ENCODE data around the gene GRAMD4.

GRAMD4 gene

DNA sequence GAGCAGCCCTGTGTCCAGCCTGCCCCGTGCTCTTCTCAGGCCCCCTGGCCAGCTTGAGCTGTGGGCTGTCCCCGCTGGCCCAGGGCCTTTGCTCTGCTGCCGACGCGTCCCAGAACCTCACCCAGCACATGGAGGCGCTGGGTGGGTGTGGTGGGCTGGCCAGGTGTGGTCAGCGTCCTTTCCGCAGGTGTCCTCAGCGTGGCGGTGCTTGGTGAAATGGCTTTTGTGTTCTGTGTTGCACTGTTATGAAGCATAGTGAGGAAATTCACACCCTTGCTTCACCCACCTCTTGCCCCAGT lies 37.4 kb downstream of the GRAMD4 start:
- no peak for DNase-seq (ENCODE audit: low read depth)

DNA sequence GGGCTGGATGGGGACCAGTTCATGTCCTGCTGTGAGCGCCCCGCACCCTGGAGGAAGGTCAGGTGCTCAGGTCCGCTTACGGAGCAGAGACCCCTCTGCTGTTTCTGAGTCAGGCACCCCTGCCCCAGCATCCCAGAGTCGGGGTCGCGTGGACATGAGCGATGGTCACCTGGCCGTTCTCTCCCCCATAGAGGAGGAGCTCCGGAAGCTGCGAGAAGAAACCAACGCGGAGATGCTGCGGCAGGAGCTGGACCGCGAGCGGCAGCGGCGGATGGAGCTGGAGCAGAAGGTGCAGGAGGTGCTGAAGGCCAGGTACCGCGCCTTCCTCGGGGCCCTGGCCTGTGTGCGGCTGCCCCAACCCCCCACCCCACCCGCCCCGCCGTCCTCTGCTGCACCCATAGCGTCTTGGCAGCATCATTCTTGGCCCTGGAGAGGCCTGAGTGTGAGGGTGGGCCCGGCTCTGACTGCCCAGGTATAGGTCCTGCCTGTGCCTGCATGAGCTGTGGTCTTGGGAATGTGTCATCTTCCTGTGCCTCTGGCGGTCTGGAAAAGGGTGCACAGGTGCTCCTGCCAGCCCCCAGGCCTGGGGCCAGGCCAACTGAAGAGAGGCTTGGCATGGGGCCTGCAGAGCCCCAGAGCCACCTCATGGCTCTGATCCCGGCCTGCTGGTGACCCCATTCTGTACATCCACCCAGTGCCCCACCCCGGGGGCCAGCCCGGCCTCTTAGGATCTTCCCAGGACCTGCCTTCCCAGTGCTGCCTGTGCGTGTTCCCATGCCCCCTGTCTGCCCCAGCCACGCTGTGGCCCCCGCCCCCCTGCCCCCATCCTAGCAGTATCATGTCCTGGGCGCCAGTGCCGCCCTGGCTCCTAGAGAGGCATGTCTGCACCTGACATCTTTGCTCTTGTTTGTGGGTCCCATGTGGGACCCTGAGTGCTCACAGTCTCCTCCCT lies 38.1 kb downstream of the GRAMD4 start:
- DNase-seq (ENCODE audit: low read depth) = no peak

DNA sequence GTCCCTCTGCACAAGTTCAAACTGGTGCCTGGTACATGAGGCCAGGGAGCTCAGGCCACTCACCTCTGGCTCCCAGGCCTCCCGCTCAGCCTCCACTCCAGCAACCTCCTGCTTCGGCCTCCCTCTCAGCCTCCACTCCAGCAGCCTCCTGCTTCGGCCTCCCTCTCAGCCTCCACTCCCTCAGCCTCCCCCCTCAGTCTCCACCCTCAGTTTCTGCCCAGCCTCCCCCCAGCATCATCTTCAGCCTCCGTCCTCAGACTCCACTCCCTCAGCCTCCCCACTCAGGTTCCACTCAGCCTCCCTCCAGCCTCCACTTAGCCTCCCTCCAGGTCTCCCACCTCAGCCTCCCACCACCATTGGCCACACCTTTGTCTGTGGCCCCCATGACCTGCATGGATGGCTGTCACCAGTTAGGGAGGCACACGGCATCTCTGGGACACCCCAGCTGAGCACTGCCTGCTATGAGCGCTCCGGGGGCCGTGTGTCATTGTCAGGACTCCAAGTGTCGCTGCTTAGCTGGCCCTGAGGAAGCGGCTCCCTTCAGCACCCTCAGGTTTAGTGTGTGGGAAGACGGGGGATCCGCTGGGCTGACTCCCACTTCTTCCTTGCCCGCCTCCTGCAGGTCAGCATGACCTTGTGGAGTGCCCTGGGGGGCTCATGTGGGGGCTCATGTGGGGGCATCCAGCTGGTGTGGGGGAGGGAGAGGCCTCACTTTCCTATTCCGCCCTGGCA lies 39.0 kb downstream of the GRAMD4 start:
- no peak for DNase-seq (ENCODE audit: low read depth)

DNA sequence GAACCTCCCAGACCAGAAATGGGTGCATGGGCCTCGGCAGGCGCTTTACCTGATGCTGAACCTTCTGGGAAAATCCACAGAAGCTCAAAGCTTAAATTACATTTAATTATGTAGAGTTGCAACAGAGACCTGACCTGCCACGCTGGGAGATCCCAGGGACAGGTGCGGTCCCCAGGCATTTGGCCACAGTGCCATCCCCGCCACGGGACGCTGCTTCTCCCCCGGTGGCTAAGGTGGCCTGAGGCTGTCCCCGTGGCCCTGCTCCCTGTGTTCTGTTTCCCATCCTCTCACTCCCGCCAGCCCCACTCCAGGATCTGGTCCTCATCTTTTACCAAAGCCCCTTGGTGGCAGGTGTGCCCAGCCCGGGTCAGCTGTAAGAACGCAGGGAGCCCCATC lies 39.6 kb downstream of the GRAMD4 start:
- no peak for DNase-seq (ENCODE audit: low read depth)

DNA sequence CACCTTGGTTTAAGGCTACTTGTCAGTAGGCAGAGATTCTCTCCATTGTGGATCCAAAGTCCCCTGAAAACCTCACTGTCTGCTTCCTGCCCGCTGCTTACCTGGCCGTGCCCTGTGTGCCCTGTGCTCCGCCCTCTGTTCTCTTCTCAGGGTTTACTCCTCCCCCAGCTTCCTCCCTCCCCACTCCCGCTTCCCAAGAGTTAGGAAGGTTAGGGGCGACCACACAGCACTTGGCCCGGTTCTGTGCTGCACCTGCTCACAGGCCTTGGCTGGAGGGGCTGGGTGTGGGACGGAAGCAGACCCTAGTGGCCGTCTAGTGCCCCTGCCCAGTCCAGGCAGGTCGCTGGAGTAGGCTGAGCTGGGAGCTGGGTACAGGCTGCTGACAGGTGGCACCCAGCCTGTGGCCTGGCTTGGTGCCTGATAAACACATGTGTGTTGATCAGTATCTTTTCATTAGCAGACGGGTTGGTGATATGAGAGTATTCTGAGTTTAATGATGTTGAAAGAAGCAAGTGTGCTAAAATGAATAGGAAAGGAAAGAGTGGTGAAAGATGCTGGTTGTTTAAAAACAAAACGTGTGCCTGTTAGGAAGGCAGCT lies 40.5 kb downstream of the GRAMD4 start:
- DNase-seq (ENCODE audit: low read depth) = no peak

DNA sequence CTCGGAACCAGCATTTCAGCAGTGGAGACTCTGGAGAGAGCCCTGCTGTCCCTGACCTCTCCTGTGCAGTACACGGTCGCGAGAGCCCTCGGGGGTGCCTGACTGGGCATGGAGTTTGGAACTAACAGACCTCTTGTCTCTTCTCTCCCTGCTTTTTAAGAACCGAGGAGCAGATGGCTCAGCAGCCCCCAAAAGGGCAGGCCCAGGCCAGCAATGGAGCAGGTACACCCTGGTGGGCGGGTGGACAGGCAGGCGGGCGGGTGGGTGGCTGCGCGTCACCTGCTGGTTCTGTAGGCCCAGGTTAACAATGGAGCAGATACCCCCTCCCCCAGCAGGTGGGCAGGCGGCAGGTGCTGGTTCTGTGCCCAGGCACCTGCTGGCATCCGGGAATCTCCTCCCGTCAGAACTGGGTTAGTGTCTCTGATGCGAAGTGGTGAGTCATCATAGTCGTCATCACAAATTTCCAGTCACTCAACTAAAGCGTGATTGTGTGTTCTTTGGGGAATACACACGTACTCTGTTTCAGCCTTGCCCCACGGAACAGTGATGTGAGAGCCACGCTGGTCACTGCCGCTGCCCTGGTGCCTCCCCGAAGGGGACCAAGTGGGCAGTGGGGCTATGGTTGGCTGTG lies 41.1 kb downstream of the GRAMD4 start:
- DNase-seq (ENCODE audit: low read depth) = no peak

DNA sequence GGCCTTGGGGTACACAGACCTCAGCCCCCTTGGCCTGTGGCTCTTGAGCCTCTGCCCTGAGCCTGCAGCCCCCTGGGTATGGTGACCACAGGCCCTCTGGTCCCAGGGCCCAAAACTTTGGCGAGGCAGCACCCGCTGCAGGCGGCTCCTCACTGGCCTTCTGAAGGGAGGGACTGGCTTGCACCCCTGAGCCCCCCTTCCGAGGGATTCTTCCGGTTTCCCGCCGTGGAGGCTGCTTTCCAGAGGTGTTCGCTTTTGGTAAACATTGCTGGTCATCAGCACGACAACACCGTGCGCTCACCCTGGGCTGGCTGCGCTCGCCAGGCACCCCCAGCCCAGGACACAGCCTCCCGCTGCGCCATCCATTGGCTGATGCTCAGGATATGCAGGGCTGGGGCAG lies 42.0 kb downstream of the GRAMD4 start:
- DNase-seq (ENCODE audit: low read depth) = no peak

DNA sequence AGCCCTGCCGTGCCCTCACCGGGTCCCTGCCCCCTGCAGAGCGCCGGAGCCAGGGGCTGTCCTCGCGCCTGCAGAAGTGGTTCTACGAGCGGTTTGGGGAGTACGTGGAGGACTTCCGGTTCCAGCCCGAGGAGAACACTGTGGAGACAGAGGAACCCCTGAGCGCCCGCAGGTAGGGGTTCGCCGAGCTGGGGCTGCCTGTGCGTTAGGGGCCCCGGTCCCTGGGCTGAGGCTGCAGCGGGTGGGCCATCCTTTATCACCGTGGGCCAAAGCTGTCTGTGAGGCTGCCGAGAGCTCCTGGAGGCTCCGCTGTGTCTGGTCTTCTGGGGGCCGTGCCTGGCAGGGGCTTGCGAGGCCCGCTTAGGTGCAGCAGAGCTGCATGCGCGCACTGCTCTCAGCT lies 42.8 kb downstream of the GRAMD4 start:
- no peak for DNase-seq (ENCODE audit: low read depth)

DNA sequence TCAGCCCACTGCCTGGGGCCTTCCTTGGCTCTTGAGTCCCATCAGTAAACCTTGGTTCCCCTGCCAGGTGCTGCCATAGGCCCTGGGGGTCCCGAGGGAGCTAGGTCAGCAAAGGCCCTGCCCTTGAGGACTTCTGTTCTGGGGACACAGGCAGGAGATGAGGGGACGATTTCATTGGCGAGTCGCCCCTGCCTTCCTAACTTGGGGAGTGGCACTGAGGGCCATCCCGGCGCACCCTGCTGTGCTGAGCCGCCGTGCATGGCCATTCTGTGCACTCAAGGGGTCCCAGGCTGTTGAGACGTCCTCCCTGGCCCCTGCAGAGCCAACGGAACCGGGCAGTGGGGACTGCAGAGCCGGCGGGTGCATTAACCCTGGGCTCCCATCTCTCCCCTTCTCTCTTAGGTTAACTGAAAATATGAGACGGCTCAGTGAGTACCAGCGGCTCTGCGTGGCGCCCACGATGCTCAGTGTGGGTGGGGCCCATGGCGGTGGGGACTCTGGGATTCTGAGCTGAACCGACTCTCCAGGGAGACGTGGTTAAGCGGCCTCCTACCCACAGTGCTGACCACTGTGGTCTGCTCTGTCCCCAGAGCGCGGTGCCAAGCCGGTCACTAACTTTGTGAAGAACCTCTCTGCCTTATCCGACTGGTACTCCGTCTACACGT lies 43.4 kb downstream of the GRAMD4 start:
- no peak for DNase-seq (ENCODE audit: low read depth)

DNA sequence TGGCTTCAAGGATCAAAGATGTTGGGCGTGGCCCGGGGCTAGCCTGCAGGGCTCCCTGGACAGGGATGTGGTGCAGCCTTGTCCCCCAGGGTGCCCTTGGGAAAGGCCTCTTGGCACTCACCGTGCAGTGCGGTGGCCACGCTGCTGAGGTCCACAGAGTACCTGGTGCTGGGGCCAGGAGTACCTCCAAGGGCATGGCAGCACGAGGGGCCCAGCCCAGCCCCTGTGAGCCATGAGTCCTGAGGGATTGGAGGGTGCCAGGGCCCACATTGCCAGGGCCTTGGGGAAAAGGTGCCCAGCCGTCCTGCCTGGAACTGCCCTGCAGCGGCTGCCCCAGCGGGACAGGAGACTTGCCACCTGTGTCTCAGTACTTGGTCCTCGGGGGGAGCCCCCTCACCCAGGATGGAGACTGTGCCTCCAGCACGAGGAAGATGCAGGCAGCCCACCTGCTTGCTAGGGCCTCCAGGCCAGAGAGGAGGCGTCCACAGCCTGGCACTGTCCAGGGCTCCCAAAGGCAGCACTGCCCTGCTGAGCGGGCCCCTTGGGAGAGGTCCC lies 44.2 kb downstream of the GRAMD4 start:
- DNase-seq (ENCODE audit: low read depth) = no peak

DNA sequence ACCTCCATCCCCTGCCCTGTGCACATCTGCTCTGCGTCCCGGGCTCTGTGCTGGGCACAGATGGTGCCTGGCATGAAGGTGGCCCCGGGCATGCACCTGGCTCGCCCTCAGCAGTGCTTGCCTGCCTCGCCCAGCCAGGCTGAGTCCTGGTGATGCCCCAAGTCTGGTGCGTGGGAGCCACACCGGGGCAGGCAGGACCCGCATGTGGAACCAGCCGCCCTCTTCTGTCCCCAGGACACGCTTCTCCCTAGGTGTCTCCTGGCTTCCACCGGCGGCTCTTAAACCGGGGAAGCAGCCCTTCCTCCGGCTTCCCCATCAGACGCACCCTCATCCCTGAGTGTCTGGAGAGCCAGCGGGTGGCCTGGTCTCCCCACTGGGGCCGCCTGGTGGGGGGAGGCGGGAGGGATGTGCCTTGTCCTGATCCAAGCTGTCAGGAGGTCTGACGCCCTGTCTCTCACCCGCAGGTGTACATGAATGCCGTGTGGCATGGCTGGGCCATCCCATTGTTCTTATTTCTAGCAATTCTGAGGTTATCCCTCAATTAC lies 45.0 kb downstream of the GRAMD4 start:
- DNase-seq (ENCODE audit: low read depth) = no peak

DNA sequence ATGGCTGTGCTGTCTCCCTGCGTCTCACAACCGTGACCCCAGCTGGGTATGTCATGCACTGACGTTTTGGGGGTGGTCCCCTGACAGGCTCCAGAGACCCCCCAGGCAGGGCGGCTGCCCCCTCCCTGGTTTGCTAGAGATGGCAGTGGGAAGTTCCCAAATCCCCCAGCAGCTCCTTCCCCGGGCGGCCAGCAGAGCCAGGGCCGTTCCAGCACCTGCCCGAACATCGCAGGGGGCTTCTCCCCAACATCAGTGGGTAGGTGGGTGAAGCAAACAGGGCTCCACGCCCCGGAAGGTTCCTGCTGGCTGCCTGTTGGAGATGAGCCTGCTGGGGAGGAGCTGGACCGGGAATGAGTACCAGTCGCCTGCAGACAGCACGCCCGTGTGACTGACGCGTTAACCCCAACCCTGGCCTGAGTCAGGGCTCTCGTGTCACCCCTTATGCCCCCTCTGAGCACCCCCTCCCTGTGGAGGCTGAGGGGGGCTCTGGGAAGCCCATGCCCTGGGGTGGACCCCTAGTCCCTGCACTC lies 45.6 kb downstream of the GRAMD4 start:
- DNase-seq (ENCODE audit: low read depth) = no peak

DNA sequence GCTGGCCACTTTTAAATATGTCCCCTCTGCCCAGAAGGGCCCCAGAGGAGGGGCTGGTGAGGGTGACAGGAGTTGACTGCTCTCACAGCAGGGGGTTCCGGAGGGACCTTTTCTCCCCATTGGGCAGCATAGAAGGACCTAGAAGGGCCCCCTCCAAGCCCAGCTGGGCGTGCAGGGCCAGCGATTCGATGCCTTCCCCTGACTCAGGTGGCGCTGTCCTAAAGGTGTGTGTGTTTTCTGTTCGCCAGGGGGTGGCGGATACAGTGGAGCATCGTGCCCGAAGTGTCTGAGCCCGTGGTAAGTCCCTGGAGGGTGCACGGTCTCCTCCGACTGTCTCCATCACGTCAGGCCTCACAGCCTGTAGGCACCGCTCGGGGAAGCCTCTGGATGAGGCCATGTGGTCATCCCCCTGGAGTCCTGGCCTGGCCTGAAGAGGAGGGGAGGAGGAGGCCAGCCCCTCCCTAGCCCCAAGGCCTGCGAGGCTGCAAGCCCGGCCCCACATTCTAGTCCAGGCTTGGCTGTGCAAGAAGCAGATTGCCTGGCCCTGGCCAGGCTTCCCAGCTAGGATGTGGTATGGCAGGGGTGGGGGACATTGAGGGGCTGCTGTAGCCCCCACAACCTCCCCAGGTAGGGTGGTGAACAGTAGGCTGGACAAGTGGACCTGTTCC lies 46.5 kb downstream of the GRAMD4 start:
- no peak for DNase-seq (ENCODE audit: low read depth)

DNA sequence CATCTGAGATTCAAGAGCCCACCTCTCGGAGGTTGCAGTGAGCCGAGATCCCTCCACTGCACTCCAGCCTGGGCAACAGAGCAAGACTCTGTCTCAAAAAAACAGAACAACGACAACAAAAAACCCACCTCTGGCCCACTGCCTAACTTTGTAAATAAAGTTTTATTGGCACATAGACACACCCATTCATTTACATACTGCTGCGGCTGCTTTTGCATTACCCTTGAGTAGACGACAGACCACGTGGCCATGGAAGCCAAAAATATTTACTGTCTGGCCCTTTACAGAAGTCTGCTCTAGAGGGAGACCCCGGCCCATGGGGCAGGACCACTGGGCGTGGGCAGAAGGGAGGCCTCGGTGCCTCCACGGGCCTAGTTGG lies 47.0 kb downstream of the GRAMD4 start:
- DNase-seq (ENCODE audit: low read depth) = no peak

DNA sequence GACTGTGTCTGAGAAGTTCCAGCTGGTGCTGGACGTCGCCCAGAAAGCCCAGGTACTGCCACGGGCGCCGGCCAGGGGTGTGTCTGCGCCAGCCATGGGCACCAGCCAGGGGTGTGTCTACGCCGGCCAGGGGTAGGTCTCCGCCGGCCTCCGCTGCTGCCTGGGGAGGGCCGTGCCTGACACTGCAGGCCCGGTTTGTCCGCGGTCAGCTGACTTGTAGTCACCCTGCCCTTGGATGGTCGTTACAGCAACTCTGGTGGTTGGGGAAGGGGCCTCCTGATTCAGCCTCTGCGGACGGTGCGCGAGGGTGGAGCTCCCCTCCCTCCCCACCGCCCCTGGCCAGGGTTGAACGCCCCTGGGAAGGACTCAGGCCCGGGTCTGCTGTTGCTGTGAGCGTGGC lies 47.9 kb downstream of the GRAMD4 start:
- no peak for DNase-seq (ENCODE audit: low read depth)

DNA sequence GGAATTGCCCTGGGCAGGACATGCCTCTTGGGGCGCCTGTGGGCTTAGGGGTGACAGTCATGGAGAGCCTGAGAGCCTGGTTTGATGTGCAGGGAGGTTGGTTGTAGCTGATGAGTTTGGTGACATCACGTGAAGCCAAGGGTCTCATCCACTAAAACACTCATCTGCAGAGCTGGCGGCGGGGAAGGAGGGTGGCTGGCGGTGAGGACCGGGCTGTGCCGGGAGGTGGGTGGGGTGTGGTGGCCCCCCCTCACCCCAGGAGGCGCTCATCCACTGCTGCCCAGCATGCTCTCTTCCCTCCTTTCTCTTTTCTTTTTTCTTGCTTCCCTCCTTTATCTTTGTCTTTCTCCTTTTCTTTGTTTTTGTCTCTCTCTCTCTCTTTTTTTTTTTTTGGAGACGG lies 49.0 kb downstream of the GRAMD4 start:
- no peak for DNase-seq (ENCODE audit: low read depth)

DNA sequence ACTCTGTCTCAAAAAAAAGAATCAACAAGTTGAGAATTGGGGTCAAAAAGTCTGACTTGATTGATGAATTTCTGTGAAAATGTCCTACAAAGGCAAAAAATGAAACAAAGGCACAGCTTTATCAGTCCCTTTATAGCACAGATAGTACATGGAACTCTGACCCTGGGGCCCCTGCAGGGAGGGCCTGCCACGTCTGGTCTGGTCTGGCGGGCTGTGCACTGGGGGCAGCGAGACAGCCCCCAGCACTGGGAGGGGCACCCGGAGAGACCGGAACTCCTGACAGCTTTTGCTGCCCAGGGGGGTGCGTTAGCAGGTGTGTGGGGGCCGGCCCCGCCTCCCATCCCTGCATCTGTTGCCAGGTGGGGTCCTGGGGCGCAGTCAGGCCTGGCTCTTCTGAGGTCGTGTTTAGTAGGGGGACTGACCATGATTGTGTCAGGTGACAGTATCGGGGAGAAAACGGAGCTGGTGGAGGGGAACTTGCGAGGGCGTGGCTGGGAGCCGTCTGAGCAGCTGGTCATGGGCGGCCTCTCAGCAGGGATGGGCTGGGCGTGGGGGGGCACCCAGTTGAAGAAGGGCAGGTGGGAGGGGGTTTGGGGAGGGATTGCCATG lies 51.7 kb downstream of the GRAMD4 start:
- no peak for DNase-seq (ENCODE audit: low read depth)

DNA sequence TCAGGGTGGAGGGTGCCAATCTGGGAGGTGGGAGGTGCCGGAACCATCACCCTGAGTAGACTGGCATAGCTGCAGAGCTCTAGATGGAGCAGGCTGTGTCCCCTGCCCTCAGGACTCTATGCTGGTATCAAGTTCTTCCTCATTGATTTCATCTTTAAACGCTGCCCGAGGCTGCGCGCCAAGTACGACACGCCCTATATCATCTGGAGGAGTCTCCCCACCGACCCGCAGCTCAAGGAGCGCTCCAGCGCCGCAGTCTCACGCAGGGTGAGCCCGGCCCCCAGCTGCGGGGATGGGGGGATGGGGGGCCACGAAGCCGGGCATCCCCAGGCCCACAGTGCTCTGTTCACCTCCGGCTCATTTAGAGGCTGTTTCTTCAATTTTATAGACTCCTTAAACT lies 52.5 kb downstream of the GRAMD4 start:
- no peak for DNase-seq (ENCODE audit: low read depth)

DNA sequence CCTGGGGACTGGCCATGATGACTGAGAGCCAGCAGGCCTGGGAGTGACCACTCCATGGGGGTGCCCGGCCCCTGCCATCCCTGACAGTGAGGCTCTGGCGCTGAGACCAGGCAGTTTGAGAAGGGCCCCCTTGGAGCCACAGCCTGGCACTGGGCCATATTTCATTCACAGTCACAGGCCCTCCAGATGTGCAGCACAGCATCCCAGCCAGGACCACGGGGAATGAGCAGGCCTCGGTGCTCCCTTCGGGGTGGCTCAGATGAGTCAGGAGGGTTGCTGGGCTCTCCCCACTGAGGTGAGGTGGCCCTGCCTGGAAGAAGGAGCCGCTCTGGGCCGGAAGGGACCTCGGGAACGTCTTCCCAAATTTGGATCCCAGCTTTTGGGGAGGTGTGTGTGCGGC lies 53.0 kb downstream of the GRAMD4 start:
- DNase-seq (ENCODE audit: low read depth) = no peak

DNA sequence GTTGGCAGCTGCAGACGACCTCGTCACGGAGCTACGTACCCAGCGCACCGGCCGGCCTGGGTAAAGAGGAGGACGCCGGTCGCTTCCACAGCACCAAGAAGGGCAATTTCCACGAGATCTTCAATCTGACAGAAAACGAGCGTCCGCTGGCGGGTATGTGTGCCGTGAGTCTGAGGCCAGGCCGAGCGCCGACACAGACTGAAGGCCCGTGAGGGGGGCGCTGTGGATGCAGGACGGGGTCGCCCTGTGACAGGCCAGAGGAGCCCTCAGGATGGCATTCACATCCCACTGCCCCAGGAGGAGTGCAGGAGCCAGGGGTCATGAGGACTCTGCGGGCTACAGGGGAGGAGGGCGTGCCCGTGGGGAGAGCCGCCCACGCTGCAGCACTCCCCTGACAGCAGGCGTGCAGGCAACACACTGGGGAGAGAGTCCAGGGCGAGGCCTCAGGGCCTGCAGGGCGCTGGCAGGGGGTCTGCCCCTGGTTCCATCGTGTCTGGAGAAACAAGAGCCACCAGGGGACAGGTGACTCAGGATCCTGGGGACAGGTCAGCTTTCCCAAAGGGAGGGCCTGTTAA lies 53.6 kb downstream of the GRAMD4 start:
- no peak for DNase-seq (ENCODE audit: low read depth)

Measured in activated gamma-delta T cell treated with anti-CD3 and anti-CD28 coated beads, Interleukin-2, amount 50 U/mL, for 16 hours (primary cell).